NCI-H526 (cell line): ENCODE data around the gene NADK.
"Not testable (repeated sequence)": the region's sequence is repeated elsewhere in the genome, so short reads cannot be mapped to it uniquely, and the experiment has no call there.

Experiments used
- DNase-seq, 2 experiments: peaks; one replicate each; lab custom pipeline; 2025; lab: John Stamatoyannopoulos, UW

Gene NADK

DNA sequence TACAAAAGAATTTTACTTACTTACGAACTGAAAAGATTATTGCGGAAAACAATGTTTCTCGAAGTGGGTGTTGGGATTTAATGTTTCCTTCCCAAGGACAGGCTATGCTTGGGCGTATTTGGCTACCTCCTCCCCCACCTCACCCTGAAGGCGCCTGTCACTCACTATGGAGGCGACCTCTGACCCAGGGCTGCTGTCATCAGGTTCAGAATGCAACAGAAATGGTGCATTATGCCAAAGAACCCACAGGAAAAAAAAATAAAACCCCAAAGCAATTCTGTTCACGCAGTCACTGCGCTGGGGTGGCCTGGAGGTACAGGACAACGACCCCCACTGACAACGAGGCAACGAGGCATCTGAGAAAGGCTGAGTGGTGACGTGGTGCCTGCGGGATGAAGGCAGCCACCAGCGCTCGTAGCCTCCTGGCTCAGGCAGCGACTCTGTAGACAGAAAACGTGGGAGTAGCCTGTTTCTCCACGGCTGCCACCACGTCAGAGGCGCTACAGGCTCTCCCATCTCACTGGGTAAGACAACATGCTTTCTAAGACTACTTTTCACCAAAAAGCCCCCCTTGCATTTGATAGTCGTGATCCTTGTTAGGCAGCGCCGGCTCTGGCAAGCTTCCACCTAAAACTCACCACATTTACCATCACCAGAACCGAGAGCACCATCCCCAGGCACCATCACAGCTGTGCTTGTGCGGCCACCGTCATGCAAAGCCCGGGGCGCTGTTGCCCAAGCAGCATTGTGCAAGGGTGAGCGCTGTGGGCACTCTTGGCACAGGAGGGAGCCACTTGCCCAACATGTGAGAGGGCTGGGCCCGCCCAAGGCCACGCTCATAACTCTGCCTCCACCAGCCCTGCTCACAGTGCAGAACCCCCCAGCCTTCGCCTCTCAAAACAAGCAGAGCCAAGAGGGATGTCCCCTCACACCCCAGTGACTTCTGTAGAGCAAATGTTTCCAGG is 14.3 kb downstream of the NADK start:
- no peak for DNase-seq

DNA sequence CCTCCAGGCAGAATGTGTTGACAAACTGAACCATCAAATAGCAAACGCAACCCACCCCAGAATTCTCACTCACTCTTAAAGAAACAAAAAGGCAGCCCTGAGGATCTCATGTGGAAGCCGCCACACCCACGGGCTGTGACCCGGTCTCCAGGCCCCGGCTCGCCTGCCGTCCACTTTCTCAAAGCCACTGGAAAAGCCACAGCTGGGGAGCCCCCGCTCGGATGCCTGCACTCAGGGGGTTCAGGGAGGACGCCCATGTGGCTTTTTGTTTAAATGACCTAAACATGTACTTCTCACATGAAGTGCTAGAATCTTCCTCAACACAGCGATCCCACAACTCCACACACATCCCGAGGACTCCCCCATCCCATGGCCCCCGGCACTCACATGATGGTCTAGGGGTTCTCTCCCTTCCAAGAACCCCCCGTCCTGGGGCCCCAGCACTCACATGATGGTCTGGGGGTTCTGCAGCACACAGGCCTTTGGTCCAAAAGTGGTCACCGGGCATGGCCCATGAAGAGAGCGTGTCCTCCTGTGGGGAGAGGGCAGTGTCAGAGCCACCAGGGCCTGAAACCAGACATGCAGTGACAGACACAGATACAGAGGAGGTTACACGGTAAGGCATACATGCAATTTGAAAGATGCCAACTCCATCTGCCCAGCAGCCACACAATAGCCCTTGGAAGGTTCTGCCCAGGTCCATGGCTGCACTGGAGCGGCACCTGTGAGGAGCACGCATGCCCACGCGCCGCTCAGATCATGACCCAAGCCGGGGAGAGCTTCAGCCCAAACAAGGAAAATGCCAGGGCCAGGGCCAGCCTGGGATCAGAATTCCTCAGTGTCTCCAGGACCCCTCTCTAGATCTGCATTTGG is 16.5 kb downstream of the NADK start:
- no peak for DNase-seq

DNA sequence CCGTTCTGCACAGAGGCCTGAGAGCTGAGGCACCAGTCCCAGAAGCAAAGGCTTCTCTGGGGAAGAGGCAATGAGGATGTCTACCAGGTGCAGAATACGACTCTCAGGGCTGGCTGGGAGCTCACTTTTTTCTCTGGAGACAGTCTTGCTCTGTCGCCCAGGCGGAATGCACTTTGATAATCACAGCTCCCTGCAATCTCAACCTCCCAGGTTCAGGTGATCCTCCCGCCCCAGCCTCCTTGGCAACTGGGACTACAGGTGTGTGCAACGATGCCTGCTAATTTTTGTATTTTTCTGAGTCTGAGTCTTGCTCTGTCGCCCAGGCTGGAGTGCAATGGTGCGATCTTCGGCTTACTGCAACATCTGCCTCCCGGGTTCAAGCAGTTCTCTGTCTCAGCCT is 17.6 kb downstream of the NADK start:
- DNase-seq = no peak

DNA sequence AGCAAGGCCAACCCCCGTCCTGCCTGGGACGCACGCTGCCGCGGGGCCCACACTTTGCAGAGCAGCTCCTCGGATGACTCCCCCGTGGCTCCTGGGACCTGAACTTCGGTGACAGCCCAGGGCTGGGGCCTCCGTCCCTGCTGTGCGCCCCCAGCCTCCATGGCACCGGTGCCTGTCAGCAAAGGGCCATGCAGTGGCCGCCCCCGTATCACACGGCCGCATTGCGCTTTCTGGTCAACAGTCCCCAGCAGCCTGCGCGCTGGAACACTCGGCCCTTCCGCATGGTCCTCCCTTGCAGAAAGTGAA is 18.0 kb downstream of the NADK start:
- DNase-seq = no peak

DNA sequence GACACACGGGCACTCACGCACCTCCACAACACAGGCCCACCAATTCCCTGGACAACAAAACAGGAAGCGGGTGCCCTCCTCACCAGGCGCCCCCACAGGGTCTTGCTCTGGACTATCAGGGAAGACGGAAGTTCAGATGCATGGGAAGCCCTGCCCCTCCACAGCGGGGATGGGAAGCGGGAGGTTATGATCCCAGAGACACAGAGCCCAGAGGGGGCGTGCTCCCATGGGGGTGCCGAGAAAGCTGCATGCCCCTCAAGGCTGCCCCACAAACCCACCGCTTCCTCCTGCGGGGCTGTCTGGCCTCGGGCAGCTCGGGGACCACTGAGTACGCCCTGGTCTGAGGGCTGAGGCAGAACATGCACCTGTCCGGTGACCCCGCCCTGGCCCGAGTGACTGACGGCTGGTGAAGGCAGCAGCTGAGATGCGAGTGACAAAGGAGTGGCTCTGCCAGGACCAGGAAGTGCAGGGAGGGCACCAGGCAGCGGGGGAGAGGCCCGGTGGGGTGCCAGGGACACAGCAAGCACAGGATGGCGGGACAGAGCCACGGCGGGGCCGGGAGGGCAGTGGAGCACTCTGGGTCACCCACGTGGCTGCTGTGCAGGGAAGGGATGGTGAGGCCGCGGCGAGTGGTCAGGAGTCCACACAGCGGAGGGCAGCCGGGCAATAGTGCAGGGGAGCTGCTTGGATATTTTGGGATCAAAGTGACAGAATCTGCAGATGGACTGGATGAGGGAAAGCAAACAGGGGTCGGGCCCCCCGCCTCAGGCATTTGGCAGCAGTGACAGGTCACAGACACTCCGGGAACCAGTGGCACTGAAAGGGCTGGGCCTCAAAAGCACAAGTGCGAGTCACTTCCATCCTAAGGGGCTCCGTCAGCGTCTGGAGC is 18.6 kb downstream of the NADK start:
- DNase-seq = no peak

DNA sequence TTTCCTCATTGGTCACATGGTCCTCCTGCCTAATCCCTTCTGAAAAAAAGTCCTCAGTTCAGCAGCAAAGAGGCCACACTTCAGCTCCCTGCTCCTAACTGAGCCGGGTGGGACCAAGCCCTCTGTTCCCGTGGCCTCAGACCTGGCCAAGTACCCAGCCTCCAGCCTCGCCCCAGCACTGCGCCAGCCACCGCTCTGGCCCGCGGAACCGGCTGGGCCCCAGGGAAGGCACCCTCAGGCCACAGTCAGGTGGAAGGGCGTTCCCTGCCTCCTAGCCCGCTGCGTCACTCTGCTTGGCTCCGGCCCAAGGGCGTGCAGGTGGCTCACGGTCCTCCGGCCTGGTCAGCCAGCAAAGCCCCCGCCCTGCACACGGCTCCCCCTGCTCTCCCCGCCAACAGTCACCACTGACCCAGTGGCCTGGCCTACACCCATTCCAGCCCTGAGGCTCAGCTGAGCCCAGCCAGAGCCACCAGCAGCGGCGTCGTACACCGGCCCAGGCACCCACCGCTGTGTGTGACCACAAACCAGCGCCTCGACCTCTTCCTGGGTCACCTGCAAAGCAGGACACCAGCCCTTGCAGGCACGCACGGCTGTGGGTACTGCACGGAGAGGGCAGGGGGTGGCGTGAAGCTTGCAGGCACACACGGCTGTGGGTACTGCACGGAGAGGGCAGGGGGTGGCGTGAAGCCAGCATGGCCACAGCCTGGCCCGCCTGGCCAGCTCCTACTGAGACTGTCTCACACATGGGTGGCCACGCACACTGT is 19.4 kb downstream of the NADK start:
- no peak for DNase-seq

DNA sequence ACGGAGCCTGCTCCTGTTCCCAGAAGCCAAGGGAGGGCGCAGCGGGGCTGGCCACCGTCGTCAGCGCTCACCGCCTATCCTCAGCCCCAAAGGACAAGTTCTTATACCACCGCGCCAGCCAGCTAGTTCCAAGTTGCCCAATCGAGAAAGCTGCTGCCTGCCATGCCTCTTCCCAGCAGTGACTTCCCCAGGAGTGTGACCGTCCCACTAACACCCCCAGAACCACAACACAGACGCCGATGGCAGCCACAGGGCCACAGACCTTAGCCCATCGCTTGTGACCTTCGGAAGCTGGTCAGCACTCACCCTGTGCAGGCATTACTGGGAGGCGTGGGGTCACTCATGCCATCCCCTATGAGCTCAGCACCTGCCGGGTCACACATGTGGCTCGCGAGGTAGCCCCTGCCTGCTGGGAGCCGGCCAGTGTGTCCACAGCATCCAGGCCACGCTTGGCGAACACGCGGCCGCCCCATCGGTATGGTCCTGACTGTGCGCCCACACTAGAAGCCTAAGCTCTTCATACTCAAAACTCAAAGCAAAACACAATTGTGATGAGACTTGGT is 20.1 kb downstream of the NADK start:
- no peak for DNase-seq

DNA sequence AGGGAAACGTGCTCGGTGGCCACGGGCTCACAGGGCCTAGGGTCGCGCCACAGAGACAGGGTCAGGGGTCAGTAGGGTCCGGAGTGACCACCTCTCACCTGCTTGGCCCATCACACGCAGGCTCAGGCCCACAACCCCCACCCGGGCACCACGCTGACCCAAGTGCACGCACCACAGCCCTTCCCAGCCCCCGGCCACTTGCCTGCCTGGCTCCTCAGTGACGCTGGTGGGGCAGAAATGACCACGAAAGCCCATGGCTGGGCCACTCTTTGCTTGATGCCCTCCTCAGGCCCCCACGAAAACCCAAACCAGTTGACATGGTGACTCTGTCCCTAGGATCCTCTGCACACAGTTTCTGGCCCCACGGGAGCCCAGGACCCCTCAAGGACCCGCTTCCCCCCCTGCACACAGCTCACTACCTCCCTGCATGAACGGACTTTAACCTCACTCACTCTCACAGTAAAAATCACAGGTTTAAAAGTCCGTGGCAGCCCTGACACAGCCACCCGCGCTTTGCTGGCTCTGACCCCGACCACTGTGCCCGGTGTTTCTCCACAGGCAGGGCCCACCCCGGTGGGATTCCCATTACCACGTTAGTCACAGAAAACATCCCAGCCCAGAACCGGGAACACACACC is 20.7 kb downstream of the NADK start:
- no peak for DNase-seq

DNA sequence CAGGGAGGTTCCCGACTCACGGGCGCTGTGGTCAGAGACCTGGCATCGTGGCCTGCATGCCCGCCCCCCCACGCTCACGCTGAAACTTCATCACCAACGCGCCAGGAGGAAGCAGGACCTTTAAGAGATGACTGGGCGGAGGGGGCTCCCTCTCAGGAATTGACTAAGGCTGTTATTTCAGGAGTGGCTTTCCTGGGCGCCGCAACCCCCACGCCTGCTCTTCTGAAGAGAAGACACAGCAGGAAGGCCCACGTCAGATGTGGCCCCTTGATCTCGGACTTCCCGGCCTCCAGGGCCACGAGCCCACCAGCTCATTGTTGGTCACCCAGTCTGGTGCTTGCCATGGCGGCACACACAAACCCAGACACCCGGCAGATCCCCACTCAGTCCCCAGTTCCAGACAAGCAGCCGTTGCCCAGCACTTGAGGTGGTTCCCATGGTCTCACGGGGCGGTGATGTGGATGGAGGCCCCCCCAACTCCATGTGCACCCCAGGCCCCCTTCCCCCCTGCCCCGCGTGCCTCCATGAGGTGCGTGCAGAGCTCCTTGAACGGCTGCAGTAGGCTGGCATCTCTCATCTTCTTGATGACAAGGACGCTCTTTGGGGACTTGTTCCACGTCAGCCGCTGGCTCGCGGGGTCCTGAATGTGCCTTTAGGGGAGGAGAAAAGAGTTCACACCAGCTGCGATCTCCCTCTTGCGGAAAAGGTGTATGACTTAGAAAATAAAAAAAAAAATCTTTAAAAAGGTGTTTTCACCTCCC is 21.4 kb downstream of the NADK start:
- DNase-seq = no peak

DNA sequence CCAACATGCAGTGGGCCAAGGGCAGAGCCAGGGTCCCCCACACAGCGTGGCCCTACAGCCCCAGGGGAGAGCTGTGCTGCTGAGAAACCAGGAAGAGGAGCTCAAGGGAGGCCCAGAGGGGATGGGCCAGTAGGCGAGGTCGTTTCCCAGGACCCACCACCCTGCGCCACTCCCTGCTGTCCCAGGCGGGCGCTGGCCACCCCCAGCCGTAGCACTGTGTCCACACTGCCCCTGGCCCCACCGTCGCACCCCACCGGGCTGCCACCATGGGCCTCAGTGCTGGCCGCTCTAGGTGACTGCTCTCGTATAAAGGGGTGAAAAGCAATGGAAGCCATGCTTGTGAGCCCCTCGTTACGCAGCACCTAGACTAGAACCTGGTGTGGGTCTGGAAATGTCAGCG is 22.4 kb downstream of the NADK start:
- DNase-seq = no peak

DNA sequence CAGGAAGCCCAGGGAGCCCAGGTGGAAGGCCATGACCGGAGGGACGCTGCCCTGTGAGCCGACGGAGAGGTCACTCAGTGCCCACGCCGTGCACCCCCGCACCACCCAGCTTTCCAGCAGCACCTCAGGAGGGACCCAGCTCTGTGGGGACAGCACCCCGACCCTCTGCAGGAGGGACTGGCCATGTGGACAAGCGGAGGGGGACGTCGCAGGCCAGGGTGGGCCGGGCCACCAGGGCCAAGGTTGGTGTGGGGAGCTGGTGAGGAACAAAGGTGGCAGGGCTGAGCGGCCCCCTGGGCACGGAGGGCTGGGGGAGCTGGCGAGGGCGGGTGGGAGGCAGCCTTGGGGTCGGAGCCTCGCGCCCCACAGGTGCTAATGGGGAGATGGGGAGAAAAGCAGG is 22.8 kb downstream of the NADK start:
- no peak for DNase-seq

DNA sequence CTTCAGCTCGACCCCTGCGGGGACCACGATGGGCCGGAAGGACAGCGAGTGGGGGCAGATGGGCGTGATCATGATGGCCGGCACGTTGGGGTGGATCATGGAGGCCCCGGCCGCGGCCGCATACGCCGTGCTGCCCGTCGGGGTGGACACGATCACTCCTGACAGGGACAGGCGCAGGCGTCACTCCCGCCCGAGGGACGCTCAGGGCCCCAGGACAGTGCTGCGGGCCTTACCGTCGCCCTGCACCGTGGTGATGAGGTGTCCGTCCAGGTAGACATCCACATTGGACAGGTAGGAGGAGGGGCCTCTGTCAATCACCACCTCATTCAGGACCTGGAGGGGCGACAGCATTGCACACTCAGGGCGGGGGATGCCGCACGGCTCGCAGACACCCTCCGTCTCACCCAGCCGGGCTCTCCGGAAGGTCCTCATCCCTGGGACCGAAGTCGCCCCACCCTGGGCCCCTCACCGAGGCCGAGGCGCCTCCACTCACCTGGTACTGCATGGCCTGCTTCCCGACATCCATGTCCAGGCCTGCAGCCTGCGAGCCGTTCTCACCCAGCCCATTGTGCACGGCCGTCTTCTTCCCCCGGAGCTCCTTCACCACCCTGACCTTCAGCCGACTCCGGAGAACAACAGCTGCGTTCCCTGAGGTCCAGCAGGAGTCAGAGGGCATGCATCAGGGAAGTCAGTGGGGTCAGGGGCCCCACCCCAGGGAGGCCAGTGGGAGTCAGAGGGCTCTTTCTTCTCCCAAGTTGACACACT is 24.0 kb downstream of the NADK start:
- no peak for DNase-seq

DNA sequence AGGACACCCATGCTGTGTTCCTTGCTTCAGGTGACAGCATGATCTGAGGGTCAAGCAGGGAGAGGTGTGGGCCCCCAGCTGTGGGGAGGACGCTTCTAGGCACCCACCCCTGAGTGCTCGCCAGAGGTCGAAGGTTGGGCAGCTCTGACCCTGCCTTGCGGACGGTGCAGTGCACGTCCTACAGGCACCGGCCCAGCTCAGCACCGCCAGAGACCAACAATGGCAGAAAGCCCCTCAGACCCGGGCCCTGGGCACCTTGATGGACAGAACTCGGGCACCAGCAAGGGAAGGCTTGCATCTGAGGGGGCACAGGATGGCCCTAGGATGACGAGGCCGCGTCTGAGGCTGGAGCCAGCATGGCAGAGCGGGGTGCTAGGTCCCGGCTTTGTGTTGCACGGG is 24.7 kb downstream of the NADK start:
- DNase-seq = no peak

DNA sequence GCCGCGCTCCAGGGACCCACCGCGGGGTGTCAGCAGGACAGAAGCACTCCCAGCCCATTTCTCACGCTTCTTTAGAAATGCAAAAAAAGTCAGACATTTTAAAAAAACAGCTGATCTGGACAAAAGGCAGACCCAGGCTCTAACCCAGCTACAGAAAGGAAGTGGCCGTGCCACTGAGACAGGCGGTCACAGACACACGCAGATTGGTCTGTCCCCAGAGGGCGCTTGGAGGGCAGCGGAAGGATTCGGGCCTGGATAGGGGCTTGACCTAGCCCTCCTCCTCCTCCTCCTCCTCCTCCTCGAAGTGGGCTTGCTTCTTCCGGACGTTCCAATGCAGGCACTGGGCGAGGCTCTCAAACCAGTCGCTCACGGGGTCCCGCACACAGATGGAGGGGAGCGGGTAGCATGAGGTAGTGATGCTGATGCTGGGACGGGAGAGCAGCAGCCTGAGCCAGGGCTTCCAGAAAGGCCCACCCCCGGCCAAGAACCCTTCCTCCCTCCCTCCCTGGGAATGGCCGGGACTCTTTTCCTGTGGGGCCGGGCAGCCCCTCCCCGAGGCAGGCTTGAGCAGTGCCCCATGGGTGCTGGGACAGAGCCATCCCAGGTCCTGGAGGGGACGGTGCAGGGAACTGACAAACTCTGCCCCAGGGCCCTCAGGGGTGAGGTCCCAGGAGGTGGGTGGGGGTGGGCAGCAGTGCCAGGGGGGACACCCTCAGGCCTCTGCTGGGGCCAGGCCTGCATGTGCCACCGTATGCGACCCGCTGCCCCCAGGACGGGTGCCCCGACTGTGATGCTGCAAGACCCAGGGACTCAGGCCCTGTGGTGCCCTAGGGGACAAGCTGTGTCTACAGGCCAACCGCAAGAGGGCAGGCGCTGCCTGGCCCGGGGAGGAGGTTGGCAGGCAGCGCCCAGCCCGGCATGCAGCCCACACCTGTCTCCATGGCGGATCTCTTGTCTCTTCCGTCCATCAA is 25.3 kb downstream of the NADK start:
- DNase-seq = no peak

DNA sequence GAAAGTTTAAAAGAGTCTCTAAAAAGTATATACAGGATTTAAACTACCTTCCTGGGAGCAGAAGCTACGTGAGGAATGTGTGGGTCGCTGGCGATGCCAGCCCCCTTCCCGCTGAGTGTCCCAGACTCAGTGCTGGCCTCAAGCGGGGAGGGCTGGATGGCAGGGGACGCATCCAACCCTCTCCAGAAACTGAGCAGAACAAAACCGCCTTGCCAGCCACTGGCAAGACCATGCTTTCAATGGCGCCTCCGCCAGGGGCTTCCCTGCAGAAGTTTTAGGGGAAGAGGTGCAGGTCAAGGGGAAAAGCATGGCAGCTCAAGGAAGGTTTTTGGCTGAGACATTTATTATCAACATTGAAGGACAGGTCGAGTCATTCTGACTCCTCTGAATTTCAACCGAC is 26.1 kb downstream of the NADK start:
- no peak for DNase-seq

DNA sequence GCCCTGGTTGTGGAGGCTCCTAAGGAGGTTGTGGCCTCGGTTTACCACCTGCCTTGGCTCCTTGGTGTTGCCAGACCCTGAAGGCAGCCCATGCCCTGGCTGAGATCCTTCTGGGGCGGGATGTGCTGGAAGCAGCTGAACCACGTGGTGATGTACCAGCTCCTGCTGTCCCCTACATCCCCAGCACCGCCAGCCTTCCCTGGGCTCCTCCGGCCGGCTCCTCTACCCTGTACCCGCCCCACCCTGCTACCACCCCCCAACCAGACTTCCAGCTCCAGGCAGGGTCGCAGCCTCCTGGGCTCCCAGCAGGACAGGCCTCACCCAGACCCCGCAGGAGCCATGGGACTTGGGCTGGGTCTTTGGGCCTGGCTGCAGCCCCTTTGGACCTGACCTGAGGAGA is 28.3 kb downstream of the NADK start:
- not testable (repeated sequence) for DNase-seq

DNA sequence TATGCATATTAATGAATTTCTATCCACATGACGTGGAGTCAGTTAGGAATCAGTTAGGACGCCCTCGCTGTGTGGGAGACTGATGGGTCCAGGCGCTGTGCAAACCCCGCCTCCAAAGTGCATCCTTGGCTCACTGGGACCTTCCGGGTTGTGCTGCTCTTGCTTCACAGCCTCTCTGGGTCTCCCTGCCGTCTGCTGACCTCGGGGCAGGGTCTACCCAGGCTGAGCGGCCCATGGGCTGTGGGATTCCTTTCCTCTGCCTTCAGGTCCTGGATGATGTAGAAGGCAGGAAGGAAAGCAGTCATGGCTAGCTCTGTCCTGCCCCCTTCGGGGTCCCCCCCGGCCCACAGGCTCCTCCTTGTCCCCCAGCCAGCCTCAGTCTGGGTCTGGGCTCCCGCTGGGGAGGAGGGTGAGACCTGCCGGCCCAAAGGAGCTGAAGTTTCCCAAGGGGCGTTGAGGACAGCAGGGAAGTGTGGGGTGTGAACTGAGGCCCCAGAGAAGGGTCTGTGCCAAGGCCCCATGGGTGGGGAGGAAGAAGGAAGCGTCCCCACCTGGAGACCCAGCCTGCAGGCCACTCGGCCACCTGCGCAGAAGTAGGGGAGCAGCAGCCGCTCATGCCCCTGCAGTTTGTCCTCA is 29.5 kb downstream of the NADK start:
- DNase-seq = peak; percentile 59 to 79
